CD14-positive monocyte (primary cell): ENCODE measurements around the gene C12orf42. TPM values are rescaled to one million over a fixed set of nuclear protein-coding genes. Genes with fewer than 3 reads are reported as not detected.

ENCODE experiments used
- DNase-seq, 3 donors: peaks; one replicate each; pipeline ENCODE4 v3.0.0-alpha.2; 2011 to 2022
- H2AFZ ChIP-seq: 2 replicates; pipeline ENCODE4 v1.6.0; 2012; ENCODE audit warnings: mild to moderate bottlenecking, low read depth, low read length, inconsistent platforms; ENCODE audit not compliant: insufficient read depth, poor library complexity, severe bottlenecking
- H3K27ac ChIP-seq, 2 donors: 1 replicate in 1 of 2; 2 replicates in 1 of 2; pipeline ENCODE4 v1.5.1; 2012 to 2013; ENCODE audit warnings: low read length in 2 of 2, control low read depth in 1 of 2, inconsistent platforms in 1 of 2, low read depth in 1 of 2, mild to moderate bottlenecking in 1 of 2
- H3K27me3 ChIP-seq, 2 donors: one replicate each; pipeline versions ENCODE4 v1.6.0 to v1.6.1; 2011 to 2013; ENCODE audit warnings: low read length in 2 of 2; ENCODE audit not compliant: control insufficient read depth in 2 of 2, insufficient read depth in 2 of 2
- H3K36me3 ChIP-seq, 2 donors: replicated peaks in 1 of 2; 1 replicate in 1 of 2; 2 replicates in 1 of 2; pipeline versions ENCODE4 v1.5.1 to v1.6.1; 2012 to 2013; ENCODE audit warnings: low read length in 2 of 2, control low read depth in 1 of 2, inconsistent platforms in 1 of 2, mild to moderate bottlenecking in 1 of 2; ENCODE audit not compliant: insufficient read depth in 2 of 2, control insufficient read depth in 1 of 2
- H3K4me1 ChIP-seq, 2 donors: 1 replicate in 1 of 2; 2 replicates in 1 of 2; pipeline versions ENCODE4 v1.5.1 to v1.6.1; 2012 to 2013; ENCODE audit warnings: low read length in 2 of 2, control low read depth in 1 of 2, inconsistent platforms in 1 of 2, mild to moderate bottlenecking in 1 of 2, moderate library complexity in 1 of 2; ENCODE audit not compliant: insufficient read depth in 2 of 2, control insufficient read depth in 1 of 2
- H3K4me2 ChIP-seq: replicated peaks from 2 replicates; pipeline ENCODE3; 2012; ENCODE audit warnings: low read length, moderate library complexity, mild to moderate bottlenecking; ENCODE audit not compliant: poor library complexity, severe bottlenecking; ENCODE audit errors: extremely low read depth
- H3K4me3 ChIP-seq, 3 experiments: fragments of 200-600 bp in 1 of 3; sonication (generic) in 1 of 3; replicated peaks in 1 of 3; 1 replicate in 2 of 3; 2 replicates in 1 of 3; pipeline ENCODE4 v1.5.1; 2011 to 2013; ENCODE audit warnings: low read length in 3 of 3, mild to moderate bottlenecking in 3 of 3, control low read depth in 2 of 3, low read depth in 2 of 3, inconsistent platforms in 1 of 3, moderate library complexity in 1 of 3
- H3K79me2 ChIP-seq: 2 replicates; pipeline ENCODE4 v1.6.0; 2012; ENCODE audit warnings: mild to moderate bottlenecking, control low read depth, inconsistent platforms, low read length, moderate library complexity; ENCODE audit not compliant: insufficient read depth
- H3K9ac ChIP-seq: 2 replicates; pipeline ENCODE4 v1.6.0; 2017; ENCODE audit warnings: low read length, mild to moderate bottlenecking; ENCODE audit not compliant: insufficient read depth, poor library complexity, severe bottlenecking
- H3K9me3 ChIP-seq, 2 donors: replicated peaks in 1 of 2; 1 replicate in 1 of 2; 2 replicates in 1 of 2; pipeline versions ENCODE4 v1.5.1 to v1.6.1; 2012 to 2013; ENCODE audit warnings: low read length in 2 of 2, control low read depth in 1 of 2; ENCODE audit not compliant: control insufficient read depth in 1 of 2, insufficient read depth in 1 of 2
- H4K20me1 ChIP-seq: 2 replicates; pipeline ENCODE4 v1.6.0; 2012; ENCODE audit warnings: mild to moderate bottlenecking, low read length, control low read depth, moderate library complexity; ENCODE audit not compliant: insufficient read depth
- H3K27ac Mint-ChIP-seq, 7 donors: one replicate each; pipeline ENCODE4 v1.8.0; 2020; ENCODE audit warnings: mild to moderate bottlenecking in 7 of 7, mixed read lengths in 7 of 7, moderate library complexity in 6 of 7, inconsistent platforms in 2 of 7
- H3K27me3 Mint-ChIP-seq, 3 donors: one replicate each; pipeline ENCODE4 v1.8.0; 2021 to 2022; ENCODE audit warnings: low read depth in 3 of 3, mild to moderate bottlenecking in 3 of 3, mixed read lengths in 3 of 3, moderate library complexity in 3 of 3, inconsistent platforms in 1 of 3
- H3K36me3 Mint-ChIP-seq, 2 donors: one replicate each; pipeline ENCODE4 v1.8.0; 2020; ENCODE audit warnings: mixed read lengths in 2 of 2, inconsistent platforms in 1 of 2, mild to moderate bottlenecking in 1 of 2
- H3K4me1 Mint-ChIP-seq: one replicate; pipeline ENCODE4 v1.8.0; 2020; ENCODE audit warnings: mild to moderate bottlenecking, mixed read lengths
- H3K4me3 Mint-ChIP-seq, 2 donors: one replicate each; pipeline ENCODE4 v1.8.0; 2020; ENCODE audit warnings: mild to moderate bottlenecking in 2 of 2, mixed read lengths in 2 of 2, moderate library complexity in 1 of 2
- H3K9me3 Mint-ChIP-seq, 7 donors: one replicate each; pipeline ENCODE4 v1.8.0; 2020 to 2022; ENCODE audit warnings: mixed read lengths in 7 of 7, mild to moderate bottlenecking in 6 of 7, moderate library complexity in 6 of 7, inconsistent platforms in 2 of 7
- CTCF ChIP-seq: fragments of 200-600 bp; IDR thresholded peaks from one replicate; pipeline ENCODE4 v1.8.0; 2022; ENCODE audit warnings: antibody characterized with exemption, mild to moderate bottlenecking
- WGBS: methylation state at CpG from one replicate; pipeline ENCODE4 v1.1.5; 2013; ENCODE audit warnings: missing lambda C conversion rate; ENCODE audit not compliant: insufficient coverage; 5-methylcytosine and 5-hydroxymethylcytosine counted together
- intact Hi-C, 2 donors: fragments of 100-400 bp; cut with micrococcal nuclease; formaldehyde crosslinking; loops; one replicate each; pipeline versions ENCODE4 v1.15.0 to v1.15.1; 2023
- polyA plus RNA-seq, 3 donors: library from polyadenylated mRNA; depleted of rRNA in 1 of 3; unstranded in 2 of 3; stranded (reverse) in 1 of 3; fragments of 300-500 nt in 2 of 3; fragments of >200 nt in 1 of 3; fragmentation: Illumina TruSeq in 2 of 3; gene quantifications; 1 replicate in 2 of 3; 2 replicates in 1 of 3; pipeline ENCODE4 v1.2.3, GENCODE V29; 2012 to 2021

Gene C12orf42
- polyA plus RNA-seq, 3 donors = not detected

GRCh38 chr12:103475073-103475472, 20.7 kb downstream of the C12orf42 start:
- H2AFZ ChIP-seq = no peak overlapping the region
- no peaks in the 10 kb centered on the region for H3K36me3 Mint-ChIP-seq
- H3K9me3 Mint-ChIP-seq = peaks cover 0 to 3% (median 0%) of the 10 kb centered on the region in 7 donors
- H3K9ac ChIP-seq = no peak overlapping the region
- no peaks in the 10 kb centered on the region for H3K36me3 ChIP-seq
- peaks cover 0 to 2% (median 2%) of the 10 kb centered on the region in 3 donors for H3K27me3 Mint-ChIP-seq
- DNase-seq = no peak
- no peaks in the 10 kb centered on the region for H3K4me1 Mint-ChIP-seq
- no peaks in the 10 kb centered on the region for H3K79me2 ChIP-seq
- H3K27me3 ChIP-seq = no peaks in the 10 kb centered on the region
- H3K4me2 ChIP-seq = no peak overlapping the region
- intact Hi-C loops = no loop called here
- H4K20me1 ChIP-seq = no peaks in the 10 kb centered on the region
- H3K4me1 ChIP-seq = no peaks in the 10 kb centered on the region
- no peak overlapping the region for H3K27ac ChIP-seq
- no peak for TF ChIP-seq CTCF
- no peak overlapping the region for H3K4me3 ChIP-seq
- no CpG with 5 or more reads among the region's 2 CpGs for WGBS
- no peak overlapping the region for H3K27ac Mint-ChIP-seq
- H3K9me3 ChIP-seq = no peaks in the 10 kb centered on the region
- no peak overlapping the region for H3K4me3 Mint-ChIP-seq

- no peak for DNase-seq
- intact Hi-C loops = no loop called here
These were observed 25.1 kb downstream of the C12orf42 start for GRCh38 chr12:103470664-103471063.

More at GRCh38 chr12:103470664-103471063, 25.1 kb downstream of the C12orf42 start:
- H3K4me2 ChIP-seq = no peak overlapping the region
- no peak overlapping the region for H3K27ac Mint-ChIP-seq
- no peak overlapping the region for H3K4me3 Mint-ChIP-seq
- H3K9ac ChIP-seq = no peak overlapping the region
- peaks cover 0 to 2% (median 2%) of the 10 kb centered on the region in 3 donors for H3K27me3 Mint-ChIP-seq
- no peaks in the 10 kb centered on the region for H3K36me3 Mint-ChIP-seq
- no peaks in the 10 kb centered on the region for H3K9me3 ChIP-seq
- H3K36me3 ChIP-seq = no peaks in the 10 kb centered on the region
- H3K27me3 ChIP-seq = no peaks in the 10 kb centered on the region
- no peaks in the 10 kb centered on the region for H3K4me1 ChIP-seq
- no peak overlapping the region for H3K4me3 ChIP-seq
- H3K9me3 Mint-ChIP-seq = no peaks in the 10 kb centered on the region
- no peaks in the 10 kb centered on the region for H3K79me2 ChIP-seq
- H3K27ac ChIP-seq = no peak overlapping the region
- no peak overlapping the region for H2AFZ ChIP-seq
- H3K4me1 Mint-ChIP-seq = no peaks in the 10 kb centered on the region
- no peak for TF ChIP-seq CTCF
- H4K20me1 ChIP-seq = no peaks in the 10 kb centered on the region
